ENCODE measurements around the gene RNF220.

RNF220 gene

GRCh38 chr1:44413740-44414139, 8.7 kb downstream of the RNF220 start:
- in situ Hi-C loops (cut with MboI; ENCODE audit: low pct_unique_long_range_greater_than_20kb, low sequenced_read_pairs, unreplicated experiment): no loop called here
- no peak for DNase-seq (ENCODE audit: low spot score)
- TF ChIP-seq CTCF (IDR thresholded peaks at IDR 0.05; ENCODE audit: extremely low read depth, insufficient read depth, missing control alignments): no peak

DNA sequence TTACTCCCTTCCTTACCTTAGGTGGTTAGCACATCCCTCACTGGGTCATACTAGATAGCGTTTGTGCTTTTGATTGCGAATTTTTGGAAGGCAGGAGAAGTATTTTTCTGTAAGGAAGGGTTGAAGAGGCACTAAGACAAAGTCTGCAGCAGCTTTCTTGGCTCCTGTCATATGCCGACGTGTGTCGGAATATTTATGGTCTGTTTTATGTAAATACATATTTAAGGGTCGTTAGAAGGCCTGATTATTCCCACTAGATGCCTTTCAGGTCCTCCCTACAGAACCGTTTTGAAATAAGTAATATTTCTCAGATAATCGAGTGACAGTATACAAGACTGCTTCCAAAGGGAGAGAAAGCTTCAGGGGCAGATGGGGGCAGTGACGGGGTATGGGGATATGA, 10.0 kb downstream of the RNF220 start:
- in situ Hi-C loops (cut with MboI; ENCODE audit: low pct_unique_long_range_greater_than_20kb, low sequenced_read_pairs, unreplicated experiment): no loop called here
- DNase-seq (ENCODE audit: low spot score): no peak
- TF ChIP-seq CTCF (IDR thresholded peaks at IDR 0.05; ENCODE audit: extremely low read depth, insufficient read depth, missing control alignments): no peak

DNA sequence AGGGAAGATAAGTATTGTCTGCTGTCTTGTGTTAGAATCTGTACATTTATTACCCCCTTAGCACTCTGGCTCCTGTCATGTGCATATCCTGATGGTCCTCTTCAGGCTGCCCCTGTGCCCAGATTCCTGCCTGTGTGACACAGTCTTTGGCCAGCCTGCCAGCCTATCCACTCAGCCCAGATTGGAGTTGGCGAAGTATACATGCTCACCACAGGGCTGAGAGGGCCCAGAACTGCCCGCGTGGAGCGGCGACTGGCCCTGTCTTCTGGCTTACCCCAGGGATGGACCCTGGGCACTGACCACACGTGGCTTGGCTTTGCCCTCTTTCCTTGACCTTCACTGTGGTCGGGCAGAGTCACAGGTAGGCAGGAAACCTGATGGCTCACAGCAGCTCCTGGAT, 11.4 kb downstream of the RNF220 start:
- no peak for TF ChIP-seq CTCF (IDR thresholded peaks at IDR 0.05; ENCODE audit: extremely low read depth, insufficient read depth, missing control alignments)
- in situ Hi-C loops (cut with MboI; ENCODE audit: low pct_unique_long_range_greater_than_20kb, low sequenced_read_pairs, unreplicated experiment): no loop called here
- DNase-seq (ENCODE audit: low spot score): no peak

DNA sequence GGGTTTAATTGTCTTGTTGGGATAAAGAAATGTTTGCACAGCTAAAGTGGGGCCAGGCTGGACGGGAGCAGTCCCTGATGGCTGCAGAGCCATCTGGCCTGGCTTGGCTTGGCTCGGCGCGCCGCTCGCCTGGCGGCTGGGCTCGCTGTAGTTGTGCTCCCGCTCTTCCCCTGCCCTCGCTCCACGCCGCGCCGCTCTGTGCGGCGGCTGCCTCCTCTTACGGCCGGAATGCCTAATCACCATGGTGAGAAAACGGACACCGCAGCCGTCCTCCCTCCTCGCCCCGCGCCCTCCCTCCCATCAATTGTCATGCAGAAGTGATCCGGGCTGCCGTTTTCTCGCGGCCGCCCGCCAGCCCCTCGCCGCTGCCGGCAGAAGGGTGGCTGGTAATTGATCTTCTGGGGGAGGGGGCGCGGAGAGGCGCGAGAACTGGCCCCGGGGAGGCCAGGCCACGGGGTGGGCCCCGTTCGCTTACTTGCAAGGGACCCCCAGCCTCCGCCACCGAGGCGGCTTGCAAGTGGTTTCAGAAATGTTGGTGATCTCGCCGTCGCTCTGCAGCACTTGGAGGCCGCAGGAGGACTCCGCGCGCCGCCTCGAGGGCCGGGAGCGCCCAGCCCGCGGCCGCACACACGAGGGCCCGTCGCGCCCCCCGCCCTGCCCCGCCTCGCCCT, 12.4 kb downstream of the RNF220 start:
- no peak for DNase-seq (ENCODE audit: low spot score)
- in situ Hi-C loops (cut with MboI; ENCODE audit: low pct_unique_long_range_greater_than_20kb, low sequenced_read_pairs, unreplicated experiment): no loop called here
- TF ChIP-seq CTCF (IDR thresholded peaks at IDR 0.05; ENCODE audit: extremely low read depth, insufficient read depth, missing control alignments): no peak

- no peak for DNase-seq (ENCODE audit: low spot score)
- in situ Hi-C loops (cut with MboI; ENCODE audit: low pct_unique_long_range_greater_than_20kb, low sequenced_read_pairs, unreplicated experiment): no loop called here
- no peak for TF ChIP-seq CTCF (IDR thresholded peaks at IDR 0.05; ENCODE audit: extremely low read depth, insufficient read depth, missing control alignments)
Measured at GRCh38 chr1:44418022-44418673, 13.1 kb downstream of the RNF220 start.

- no peak for DNase-seq (ENCODE audit: low spot score)
- in situ Hi-C loops (cut with MboI; ENCODE audit: low pct_unique_long_range_greater_than_20kb, low sequenced_read_pairs, unreplicated experiment): no loop called here
- TF ChIP-seq CTCF (IDR thresholded peaks at IDR 0.05; ENCODE audit: extremely low read depth, insufficient read depth, missing control alignments): no peak
Measured at GRCh38 chr1:44419901-44420300, 14.8 kb downstream of the RNF220 start.

Measured in GM13977 (cell line).